Fibroblast of lung (primary cell): Measurements from ENCODE around the gene LSM12.

ENCODE experiments used
- EZH2 ChIP-seq: IDR thresholded peaks from 2 replicates; pipeline ENCODE4 v1.5.1; 2012; ENCODE audit warnings: low read length, control low read depth, mild to moderate bottlenecking; ENCODE audit errors: missing control alignments
- TF ChIP-seq, protein P1 (sequence below), 2 donors: IDR thresholded peaks in 1 of 2; conservative IDR thresholded peaks in 1 of 2; 1 replicate in 1 of 2; 2 replicates in 1 of 2; pipeline ENCODE4 v1.5.1; 2011 to 2012; ENCODE audit warnings: low read length in 2 of 2, control low read depth in 1 of 2, inconsistent platforms in 1 of 2, low read depth in 1 of 2, mild to moderate bottlenecking in 1 of 2

DNA sequence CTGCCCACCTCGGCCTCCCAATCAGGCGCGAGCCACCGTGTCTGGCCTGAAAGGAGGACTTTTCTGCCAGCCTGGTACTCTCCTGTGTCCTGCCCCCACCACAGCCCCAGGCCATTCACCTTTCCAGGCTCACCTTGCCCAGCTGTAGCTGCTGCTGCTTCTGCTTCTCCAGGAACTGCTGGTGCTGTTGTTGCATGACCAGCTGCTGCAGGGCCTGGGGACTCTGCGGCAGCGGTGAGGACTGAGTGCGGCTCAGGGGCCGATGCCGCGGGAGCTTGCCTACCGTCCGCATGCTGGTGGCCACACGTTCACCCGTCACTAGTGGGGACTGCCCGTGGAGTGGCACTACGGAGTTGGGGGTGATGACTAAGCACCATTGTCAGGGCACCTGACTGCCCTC lies 21.8 kb upstream of the LSM12 start:
- TF ChIP-seq, protein P1, sequence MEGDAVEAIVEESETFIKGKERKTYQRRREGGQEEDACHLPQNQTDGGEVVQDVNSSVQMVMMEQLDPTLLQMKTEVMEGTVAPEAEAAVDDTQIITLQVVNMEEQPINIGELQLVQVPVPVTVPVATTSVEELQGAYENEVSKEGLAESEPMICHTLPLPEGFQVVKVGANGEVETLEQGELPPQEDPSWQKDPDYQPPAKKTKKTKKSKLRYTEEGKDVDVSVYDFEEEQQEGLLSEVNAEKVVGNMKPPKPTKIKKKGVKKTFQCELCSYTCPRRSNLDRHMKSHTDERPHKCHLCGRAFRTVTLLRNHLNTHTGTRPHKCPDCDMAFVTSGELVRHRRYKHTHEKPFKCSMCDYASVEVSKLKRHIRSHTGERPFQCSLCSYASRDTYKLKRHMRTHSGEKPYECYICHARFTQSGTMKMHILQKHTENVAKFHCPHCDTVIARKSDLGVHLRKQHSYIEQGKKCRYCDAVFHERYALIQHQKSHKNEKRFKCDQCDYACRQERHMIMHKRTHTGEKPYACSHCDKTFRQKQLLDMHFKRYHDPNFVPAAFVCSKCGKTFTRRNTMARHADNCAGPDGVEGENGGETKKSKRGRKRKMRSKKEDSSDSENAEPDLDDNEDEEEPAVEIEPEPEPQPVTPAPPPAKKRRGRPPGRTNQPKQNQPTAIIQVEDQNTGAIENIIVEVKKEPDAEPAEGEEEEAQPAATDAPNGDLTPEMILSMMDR (conservative IDR thresholded peaks at IDR 0.05 in 1 of 2, IDR thresholded peaks at IDR 0.05 in 1 of 2; ENCODE audit: low read depth in 1 of 2, low read length in 2 of 2) = no peak
- TF ChIP-seq EZH2 = no peak
